ENCODE measurements around the gene PTER. TPM values are rescaled to one million over a fixed set of nuclear protein-coding genes. Genes with fewer than 3 reads are reported as not detected.

Gene PTER
- total and polyA plus RNA-seq, 10 of the 15 experiments (the other 5 are each of a cell fraction or from before 2014, with no cell fraction given), result 16.0 to 31.2 (median 23.1) TPM

DNA sequence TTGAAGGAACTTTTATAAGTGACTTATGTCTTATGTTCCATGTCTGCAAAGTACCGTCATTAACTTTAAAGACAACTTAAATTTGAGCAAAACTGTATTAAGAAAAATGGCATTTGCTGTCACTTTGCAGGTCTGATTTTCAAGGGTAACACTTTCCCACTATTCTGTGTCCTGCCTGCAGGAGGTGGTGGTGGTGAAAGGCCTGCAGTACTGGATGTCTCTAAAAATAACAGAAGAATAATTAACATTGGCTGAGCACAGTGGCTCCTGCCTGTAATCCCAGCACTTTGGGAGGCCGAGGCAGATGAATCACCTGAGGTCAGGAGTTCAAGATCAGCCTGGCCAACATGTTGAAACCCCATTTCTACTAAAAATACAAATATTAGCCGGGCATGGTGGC lies 13.2 kb upstream of the PTER start:
- ChIA-PET CTCF (no interaction called here), RAD21 (ENCODE audit: unreplicated experiment) (no interaction called here), SMC1A (ENCODE audit: uncharacterized antibody, unreplicated experiment) (no interaction called here), POLR2A (no interaction called here)
- no peaks in the 10 kb centered on the region for H3K9me3 ChIP-seq (replicated peaks; ENCODE audit: control insufficient read depth, insufficient read depth, low read length)
- H4K20me1 ChIP-seq (ENCODE audit: control insufficient read depth, insufficient read depth), result no peaks in the 10 kb centered on the region
- no peak for ATAC-seq
- FAIRE-seq, result no peak
- TF ChIP-seq E2F4 (IDR thresholded peaks at IDR 0.05; ENCODE audit: low read depth, low read length) (no peak), ZNF592 (IDR thresholded peaks at IDR 0.05) (no peak), CBFB (IDR thresholded peaks at IDR 0.05; ENCODE audit: low read depth) (no peak), IKZF2 (IDR thresholded peaks at IDR 0.05) (no peak), IKZF1 (conservative IDR thresholded peaks at IDR 0.05) (no peak), PKNOX1 (IDR thresholded peaks at IDR 0.05) (no peak), CBX5 (IDR thresholded peaks at IDR 0.05; ENCODE audit: low read depth) (no peak), PAX5 (IDR thresholded peaks at IDR 0.05; ENCODE audit: borderline replicate concordance, low read depth, low read length) (no peak), KDM1A (IDR thresholded peaks at IDR 0.05; ENCODE audit: borderline replicate concordance) (no peak), SIX5 (IDR thresholded peaks at IDR 0.05; ENCODE audit: low read depth, low read length, severe bottlenecking) (no peak)
- no peak overlapping the region for H2AFZ ChIP-seq (ENCODE audit: control insufficient read depth, low read depth, low read length)
- no peaks in the 10 kb centered on the region for H3K36me3 ChIP-seq (ENCODE audit: control insufficient read depth in 2 of 2, insufficient read depth in 2 of 2, low read length in 1 of 2)
- no peaks in the 10 kb centered on the region for H3K4me1 ChIP-seq (ENCODE audit: control insufficient read depth, insufficient read depth, low read length)
- in situ Hi-C loops (cut with MboI) (no loop called here), intact Hi-C loops (cut with micrococcal nuclease; ENCODE audit: unreplicated experiment) (no loop called here)
- H3K4me2 ChIP-seq (ENCODE audit: control insufficient read depth, insufficient read depth), result no peak overlapping the region
- no peaks in the 10 kb centered on the region for H3K79me2 ChIP-seq (ENCODE audit: control insufficient read depth, insufficient read depth, low read length)
- 10% methylated on average over 3 of the region's 3 CpGs for WGBS (ENCODE audit: insufficient coverage, insufficient replicate concordance, low lambda C conversion rate, missing lambda C conversion rate)
- H3K27me3 ChIP-seq (replicated peaks in 1 of 2; ENCODE audit: control insufficient read depth in 2 of 2, insufficient read depth in 2 of 2, low read length in 1 of 2), result no peaks in the 10 kb centered on the region; a peak in 1 of 4 replicates
- BruUV-seq (replicated peaks), result no TSS peak
- DNase-seq (ENCODE audit: low read depth, low spot score), result no peak
- H3K9ac ChIP-seq (ENCODE audit: control insufficient read depth, insufficient read depth, low read length), result no peak overlapping the region
- no peak overlapping the region for H3K4me3 ChIP-seq
- no peak overlapping the region for H3K27ac ChIP-seq (ENCODE audit: control insufficient read depth, insufficient read depth)
